GF-D8 (cell line): ENCODE results near the gene DBH.

Experiments used
- DNase-seq: peaks from one replicate; lab custom pipeline; 2025; lab: John Stamatoyannopoulos, UW

Gene DBH

GRCh38 chr9:133643978-133644760, 8.0 kb downstream of the DBH start:
- no peak for DNase-seq

GRCh38 chr9:133645021-133645765, 9.0 kb downstream of the DBH start:
- DNase-seq, result no peak

GRCh38 chr9:133647148-133647547, 11.0 kb downstream of the DBH start:
- no peak for DNase-seq

GRCh38 chr9:133647765-133648469, 11.8 kb downstream of the DBH start:
- no peak for DNase-seq

GRCh38 chr9:133649194-133649593, 13.0 kb downstream of the DBH start:
- DNase-seq, result no peak

GRCh38 chr9:133650026-133650425, 13.9 kb downstream of the DBH start:
- no peak for DNase-seq

GRCh38 chr9:133653638-133654037, 17.5 kb downstream of the DBH start:
- no peak for DNase-seq

GRCh38 chr9:133654736-133655657, 18.8 kb downstream of the DBH start:
- no peak for DNase-seq

- DNase-seq, result no peak
These were observed 19.5 kb downstream of the DBH start for GRCh38 chr9:133655701-133656100.

- no peak for DNase-seq
These were observed 20.3 kb downstream of the DBH start for GRCh38 chr9:133656211-133657119.

- no peak for DNase-seq
These were observed 21.0 kb downstream of the DBH start for GRCh38 chr9:133657120-133657661.

GRCh38 chr9:133658442-133659431, 22.6 kb downstream of the DBH start:
- DNase-seq, result no peak

- DNase-seq, result no peak
These were observed 23.4 kb downstream of the DBH start for GRCh38 chr9:133659516-133659915.

GRCh38 chr9:133661846-133662540, 25.8 kb downstream of the DBH start:
- no peak for DNase-seq

- DNase-seq, result no peak
These were observed 28.2 kb downstream of the DBH start for GRCh38 chr9:133664173-133665050.

GRCh38 chr9:133665096-133665495, 28.9 kb downstream of the DBH start:
- no peak for DNase-seq

GRCh38 chr9:133665535-133665934, 29.4 kb downstream of the DBH start:
- DNase-seq, result no peak
